SK-N-SH treated with all-trans-retinoic acid at 6 μM for 48 hours (cell line): ENCODE data around the gene VTI1A.
"Not testable (repeated sequence)": the region's sequence is repeated elsewhere in the genome, so short reads cannot be mapped to it uniquely, and the experiment has no call there.

Source experiments
- ATAC-seq: fragments of 200-7000 bp; cut with Tn5 transposase; 3 replicates; pipeline ENCODE4 v1.9.1; 2020; ENCODE audit warnings: mild to moderate bottlenecking, moderate library complexity
- ARNTL ChIP-seq: fragments of 450-650 bp; formaldehyde crosslinking; IDR thresholded peaks from 2 replicates; pipeline ENCODE4 v1.5.0; 2020; ENCODE audit warnings: low read depth, mild to moderate bottlenecking, moderate library complexity, borderline replicate concordance
- BACH2 ChIP-seq: fragments of 250-450 bp; sonication (Bioruptor Pico); IDR thresholded peaks from 2 replicates; pipeline ENCODE4 v1.9.0; 2021; ENCODE audit warnings: mild to moderate bottlenecking, borderline replicate concordance
- CREB5 ChIP-seq: fragments of 250-450 bp; sonication (Bioruptor Pico); IDR thresholded peaks from 2 replicates; pipeline ENCODE4 v1.5.1; 2020; ENCODE audit warnings: low read depth, mild to moderate bottlenecking, moderate library complexity
- CSDC2 ChIP-seq: fragments of 250-450 bp; sonication (Bioruptor Pico); IDR thresholded peaks from 2 replicates; pipeline ENCODE4 v1.5.0; 2020; ENCODE audit warnings: mild to moderate bottlenecking, moderate library complexity
- GLIS3 ChIP-seq: fragments of 250-450 bp; sonication (Bioruptor Pico); IDR thresholded peaks from 2 replicates; pipeline ENCODE4 v1.5.0; 2020; ENCODE audit warnings: mild to moderate bottlenecking, moderate library complexity
- ISL1 ChIP-seq: fragments of 250-450 bp; sonication (Bioruptor Pico); IDR thresholded peaks from 2 replicates; pipeline ENCODE4 v2.1.2; 2022; ENCODE audit warnings: mild to moderate bottlenecking, moderate library complexity
- OSR1 ChIP-seq: fragments of 250-450 bp; sonication (Bioruptor Pico); IDR thresholded peaks from 2 replicates; pipeline ENCODE4 v1.8.0; 2022; ENCODE audit warnings: moderate library complexity, mild to moderate bottlenecking, inconsistent platforms
- POU6F1 ChIP-seq: fragments of 250-450 bp; sonication (Bioruptor Pico); IDR thresholded peaks from 2 replicates; pipeline ENCODE4 v1.8.0; 2021; ENCODE audit warnings: low read depth, mild to moderate bottlenecking, moderate library complexity, borderline replicate concordance
- PPARA ChIP-seq: fragments of 250-450 bp; sonication (Bioruptor Pico); IDR thresholded peaks from 2 replicates; pipeline ENCODE4 v1.5.0; 2020; ENCODE audit warnings: mild to moderate bottlenecking, borderline replicate concordance
- RARB ChIP-seq: fragments of 250-450 bp; sonication (Bioruptor Pico); IDR thresholded peaks from 2 replicates; pipeline ENCODE4 v1.8.0; 2021; ENCODE audit warnings: mild to moderate bottlenecking, moderate library complexity
- SNAI2 ChIP-seq: fragments of 250-450 bp; sonication (Bioruptor Pico); IDR thresholded peaks from 2 replicates; pipeline ENCODE4 v1.5.0; 2020; ENCODE audit warnings: mild to moderate bottlenecking, moderate library complexity
- TOX ChIP-seq: fragments of 250-450 bp; sonication (Bioruptor Pico); IDR thresholded peaks from 2 replicates; pipeline ENCODE4 v1.8.0; 2021; ENCODE audit warnings: mild to moderate bottlenecking, moderate library complexity, borderline replicate concordance
- TSHZ2 ChIP-seq: fragments of 250-450 bp; sonication (Bioruptor Pico); IDR thresholded peaks from 2 replicates; pipeline ENCODE4 v1.5.0; 2020; ENCODE audit warnings: mild to moderate bottlenecking, moderate library complexity
- ZC3H10 ChIP-seq: fragments of 250-450 bp; sonication (Bioruptor Pico); IDR thresholded peaks from 2 replicates; pipeline ENCODE4 v1.5.1; 2021; ENCODE audit warnings: mild to moderate bottlenecking, moderate library complexity
- ZFP3 ChIP-seq: fragments of 250-450 bp; sonication (Bioruptor Pico); IDR thresholded peaks from 2 replicates; pipeline ENCODE4 v1.5.0; 2020; ENCODE audit warnings: mild to moderate bottlenecking, moderate library complexity
- ZFP30 ChIP-seq: fragments of 450-650 bp; formaldehyde crosslinking; IDR thresholded peaks from 2 replicates; pipeline ENCODE4 v1.5.0; 2022; ENCODE audit warnings: mild to moderate bottlenecking, moderate library complexity
- ZNF565 ChIP-seq: fragments of 450-650 bp; formaldehyde crosslinking; conservative IDR thresholded peaks from 2 replicates; pipeline ENCODE4 v1.5.0; 2020; ENCODE audit warnings: low read depth, mild to moderate bottlenecking, moderate library complexity
- ZNF70 ChIP-seq: fragments of 450-650 bp; formaldehyde crosslinking; IDR thresholded peaks from 2 replicates; pipeline ENCODE4 v1.5.0; 2020; ENCODE audit warnings: mild to moderate bottlenecking, moderate library complexity
- ZNF8 ChIP-seq: fragments of 450-650 bp; formaldehyde crosslinking; IDR thresholded peaks from 2 replicates; pipeline ENCODE4 v1.5.0; 2020; ENCODE audit warnings: mild to moderate bottlenecking, moderate library complexity

The VTI1A gene

GRCh38 chr10:112539340-112539739 is 92.3 kb downstream of the VTI1A start:
- TF ChIP-seq ISL1 (CRISPR knock-in tag) (peak; percentile 71), ZNF8 (CRISPR knock-in tag) (no peak), ARNTL (CRISPR knock-in tag) (no peak)
- 0 out of 3 replicates have a peak, but pooled peaks have one; percentile 27 for ATAC-seq

- not testable (repeated sequence) for ATAC-seq
Observed at GRCh38 chr10:112542823-112543222, 95.8 kb downstream of the VTI1A start.

- no peak for ATAC-seq
- TF ChIP-seq POU6F1 (CRISPR knock-in tag) (no peak), SNAI2 (CRISPR knock-in tag) (no peak), BACH2 (CRISPR knock-in tag) (no peak), OSR1 (no peak), ZFP30 (no peak)
- TF ChIP-seq, all 23 proteins: peak for 0
Observed at GRCh38 chr10:112546474-112546873, 99.5 kb downstream of the VTI1A start.

GRCh38 chr10:112548535-112549276 is 101.7 kb downstream of the VTI1A start:
- ATAC-seq: no peak
- TF ChIP-seq ZNF70 (CRISPR knock-in tag): no peak
- no peak for TF ChIP-seq RARB (CRISPR knock-in tag)
- TF ChIP-seq BACH2 (CRISPR knock-in tag): no peak

GRCh38 chr10:112552593-112553110 is 105.6 kb downstream of the VTI1A start:
- TF ChIP-seq PPARA (CRISPR knock-in tag): no peak
- no peak for TF ChIP-seq CSDC2 (CRISPR knock-in tag)
- TF ChIP-seq ISL1 (CRISPR knock-in tag): no peak
- TF ChIP-seq TOX (CRISPR knock-in tag): no peak
- no peak for TF ChIP-seq OSR1
- no peak for TF ChIP-seq ZNF565 (CRISPR knock-in tag)
- no peak for TF ChIP-seq POU6F1 (CRISPR knock-in tag)
- no peak for TF ChIP-seq ZC3H10 (CRISPR knock-in tag)
- no peak for TF ChIP-seq TSHZ2 (CRISPR knock-in tag)
- no peak for TF ChIP-seq ZFP3 (CRISPR knock-in tag)
- no peak for TF ChIP-seq RARB (CRISPR knock-in tag)
- no peak for TF ChIP-seq GLIS3 (CRISPR knock-in tag)
- no peak for TF ChIP-seq CREB5 (CRISPR knock-in tag)
- ATAC-seq: no peak
